Fibroblast of the aortic adventitia (primary cell): ENCODE measurements around the gene EPB41L4A. TPM values are rescaled to one million over a fixed set of nuclear protein-coding genes. Genes with fewer than 3 reads are reported as not detected.

Source experiments
- DNase-seq: peaks from one replicate; pipeline ENCODE4 v3.0.0-alpha.2; 2010; ENCODE audit warnings: low read depth
- H3K4me3 ChIP-seq: 2 replicates; pipeline ENCODE4 v1.5.1; 2011; ENCODE audit warnings: low read depth, mild to moderate bottlenecking, control low read depth, low read length, moderate library complexity
- CTCF ChIP-seq: IDR thresholded peaks from 2 replicates; pipeline ENCODE4 v1.5.1; 2011; ENCODE audit warnings: mild to moderate bottlenecking, low read length, control low read depth, inconsistent platforms; ENCODE audit not compliant: insufficient read depth
- total RNA-seq: library from RNA; depleted of rRNA; stranded (reverse); fragments of >200 nt; gene quantifications from 2 replicates; pipeline ENCODE4 v1.2.3, GENCODE V29; 2012; ENCODE audit warnings: low replicate concordance

The EPB41L4A gene
- total RNA-seq, 1 donor: 0.54 TPM

GRCh38 chr5:112267231-112267630 is 151.8 kb downstream of the EPB41L4A start:
- H3K4me3 ChIP-seq: no peak overlapping the region
- no peak for DNase-seq
- TF ChIP-seq CTCF: no peak

- no peak overlapping the region for H3K4me3 ChIP-seq
- no peak for DNase-seq
- no peak for TF ChIP-seq CTCF
These were observed 154.4 kb downstream of the EPB41L4A start for GRCh38 chr5:112264666-112265065.

GRCh38 chr5:112264151-112264550 is 154.9 kb downstream of the EPB41L4A start:
- no peak for DNase-seq
- no peak overlapping the region for H3K4me3 ChIP-seq
- TF ChIP-seq CTCF: no peak

- TF ChIP-seq CTCF: no peak
- no peak overlapping the region for H3K4me3 ChIP-seq
- no peak for DNase-seq
These were observed 155.6 kb downstream of the EPB41L4A start for GRCh38 chr5:112263469-112263868.

- TF ChIP-seq CTCF: no peak
- no peak for DNase-seq
- no peak overlapping the region for H3K4me3 ChIP-seq
These were observed 160.5 kb downstream of the EPB41L4A start for GRCh38 chr5:112258571-112258970.

GRCh38 chr5:112257976-112258375 is 161.1 kb downstream of the EPB41L4A start:
- TF ChIP-seq CTCF: no peak
- DNase-seq: no peak
- no peak overlapping the region for H3K4me3 ChIP-seq

- no peak overlapping the region for H3K4me3 ChIP-seq
- no peak for TF ChIP-seq CTCF
- no peak for DNase-seq
These were observed 162.1 kb downstream of the EPB41L4A start for GRCh38 chr5:112257005-112257404.
